Stimulated activated CD4-positive, alpha-beta T cell treated with anti-CD3 and anti-CD28 coated beads, Interleukin-4, amount 100 ng/mL, for 48 hours (primary cell): Measurements from ENCODE around the gene RAB5A.
"Not testable (repeated sequence)": the region's sequence is repeated elsewhere in the genome, so short reads cannot be mapped to it uniquely, and the experiment has no call there.

Experiments used
- DNase-seq, 2 donors: peaks; one replicate each; pipeline ENCODE4 v3.0.0-alpha.2; 2020; ENCODE audit warnings: low read depth in 2 of 2

Gene RAB5A

GRCh38 chr3:20023623-20024405 lies 76.9 kb downstream of the RAB5A start:
- DNase-seq, result no peak

- DNase-seq, result no peak
Observed at GRCh38 chr3:20027136-20027535, 80.2 kb downstream of the RAB5A start.

GRCh38 chr3:20028905-20029331 lies 82.0 kb downstream of the RAB5A start:
- no peak for DNase-seq

GRCh38 chr3:20031939-20032338 lies 85.0 kb downstream of the RAB5A start:
- DNase-seq, result not testable (repeated sequence)
